ENCODE measurements around the gene TRPT1.
"Not testable (repeated sequence)": the region's sequence is repeated elsewhere in the genome, so short reads cannot be mapped to it uniquely, and the experiment has no call there.

TRPT1 gene

GRCh38 chr11:64258356-64258755 is 32.4 kb upstream of the TRPT1 start:
- no peak for DNase-seq (ENCODE audit: low spot score)

GRCh38 chr11:64256300-64256699 is 30.3 kb upstream of the TRPT1 start:
- no peak for DNase-seq (ENCODE audit: low spot score)

- DNase-seq (ENCODE audit: low spot score) = no peak
Observed at GRCh38 chr11:64255135-64256128, 29.4 kb upstream of the TRPT1 start.

GRCh38 chr11:64254326-64254725 is 28.3 kb upstream of the TRPT1 start:
- DNase-seq (ENCODE audit: low spot score) = no peak

- DNase-seq (ENCODE audit: low spot score) = no peak
Observed at GRCh38 chr11:64253481-64253880, 27.5 kb upstream of the TRPT1 start.

- no peak for DNase-seq (ENCODE audit: low spot score)
Observed at GRCh38 chr11:64253043-64253442, 27.1 kb upstream of the TRPT1 start.

GRCh38 chr11:64252003-64252872 is 26.3 kb upstream of the TRPT1 start:
- no peak for DNase-seq (ENCODE audit: low spot score)

- DNase-seq (ENCODE audit: low spot score) = no peak
Observed at GRCh38 chr11:64251753-64252002, 25.7 kb upstream of the TRPT1 start.

- DNase-seq (ENCODE audit: low spot score) = no peak
Observed at GRCh38 chr11:64251016-64251752, 25.2 kb upstream of the TRPT1 start, which contains the start of gene PLCB3. TSS of gene PLCB3 (plus strand) at chr11:64251530. CDS start at chr11:64251650, 120 bp downstream.

- no peak for DNase-seq (ENCODE audit: low spot score)
Observed at GRCh38 chr11:64250415-64251015, 24.5 kb upstream of the TRPT1 start.

GRCh38 chr11:64249563-64250414 is 23.8 kb upstream of the TRPT1 start:
- no peak for DNase-seq (ENCODE audit: low spot score)

GRCh38 chr11:64249038-64249437 is 23.1 kb upstream of the TRPT1 start:
- DNase-seq (ENCODE audit: low spot score) = no peak

- no peak for DNase-seq (ENCODE audit: low spot score)
Observed at GRCh38 chr11:64248578-64248977, 22.6 kb upstream of the TRPT1 start.

GRCh38 chr11:64247729-64248531 is 21.9 kb upstream of the TRPT1 start:
- no peak for DNase-seq (ENCODE audit: low spot score)

GRCh38 chr11:64246871-64247728 is 21.1 kb upstream of the TRPT1 start, which contains the start of gene PPP1R14B:
TSS of gene PPP1R14B (minus strand) at chr11:64246943. CDS start at chr11:64246673, 270 bp downstream.
- DNase-seq (ENCODE audit: low spot score) = peak; percentile 78

- DNase-seq (ENCODE audit: low spot score) = not testable (repeated sequence)
Observed at GRCh38 chr11:64246621-64246870, 20.6 kb upstream of the TRPT1 start.

- no peak for DNase-seq (ENCODE audit: low spot score)
Observed at GRCh38 chr11:64245797-64246620, 20.0 kb upstream of the TRPT1 start.

GRCh38 chr11:64245401-64245796 is 19.4 kb upstream of the TRPT1 start:
- no peak for DNase-seq (ENCODE audit: low spot score)
